Cardiac muscle cell (in vitro differentiated cells and primary cell): ENCODE measurements around the gene PDGFC. TPM values are rescaled to one million over a fixed set of nuclear protein-coding genes. Genes with fewer than 3 reads are reported as not detected.
"Not testable (repeated sequence)": the region's sequence is repeated elsewhere in the genome, so short reads cannot be mapped to it uniquely, and the experiment has no call there.

Experiments
- DNase-seq, 2 donors: peaks; one replicate each; pipeline versions ENCODE4 v3.0.0 to v3.0.0-alpha.2; 2010 to 2017; ENCODE audit warnings: low read depth in 1 of 2, low spot score in 1 of 2
- H3K27ac ChIP-seq: fragments of 200-600 bp; sonication (generic); 2 replicates; pipeline ENCODE4 v1.5.1; 2016
- H3K27me3 ChIP-seq: fragments of 200-600 bp; sonication (generic); 2 replicates; pipeline ENCODE4 v1.6.0; 2016; ENCODE audit warnings: control low read depth
- H3K36me3 ChIP-seq: fragments of 200-600 bp; sonication (generic); 2 replicates; pipeline ENCODE4 v1.5.1; 2016; ENCODE audit warnings: control low read depth
- H3K4me1 ChIP-seq: fragments of 200-600 bp; sonication (generic); 2 replicates; pipeline ENCODE4 v1.8.1; 2017; ENCODE audit warnings: low read depth, mild to moderate bottlenecking, mixed run types
- H3K4me3 ChIP-seq: fragments of 200-600 bp; sonication (generic); 2 replicates; pipeline ENCODE4 v1.5.1; 2016; ENCODE audit warnings: mild to moderate bottlenecking
- H3K9me3 ChIP-seq: fragments of 200-600 bp; sonication (generic); 2 replicates; pipeline ENCODE4 v1.5.1; 2017; ENCODE audit warnings: low read depth, mild to moderate bottlenecking, control low read depth
- polyA plus RNA-seq: library from polyadenylated mRNA; unstranded; fragments of >200 nt; fragmentation: Nextera tagmentation; extraction: Ambion mirVana; gene quantifications from 2 replicates; pipeline ENCODE4 v1.2.1, GENCODE V29; 2016
- total RNA-seq: library from RNA; depleted of rRNA; stranded (reverse); fragments of >200 nt; gene quantifications from 2 replicates; pipeline ENCODE4 v1.2.3, GENCODE V29; 2016
- TF ChIP-seq, protein P1 (sequence below): IDR thresholded peaks from 2 replicates; pipeline ENCODE4 v1.5.1; 2012; ENCODE audit warnings: low read depth, mild to moderate bottlenecking, low read length

Gene PDGFC
- total and polyA plus RNA-seq, 2 experiments from 2014 or later = 6.9 to 18.2 TPM

DNA sequence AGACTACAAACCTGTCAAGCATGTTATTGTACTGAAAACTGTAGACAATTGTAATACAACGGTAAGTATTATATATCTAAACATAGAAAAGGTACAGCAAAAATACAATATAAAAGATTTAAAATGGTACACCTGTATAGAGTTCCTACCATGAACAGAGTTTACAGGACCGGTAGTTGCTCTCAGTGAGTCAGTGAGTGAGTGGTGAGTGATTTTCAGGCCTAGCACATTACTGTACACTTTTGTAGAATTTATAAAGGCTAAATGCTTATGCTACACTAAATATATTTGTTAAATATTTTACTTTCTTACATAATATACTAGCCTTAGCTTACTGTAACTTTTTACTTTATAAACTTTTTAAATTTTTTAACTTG, 37.4 kb downstream of the PDGFC start:
- Histone ChIP-seq H3K27ac (no peak overlapping the region), H3K36me3 (no peaks in the 10 kb centered on the region), H3K4me3 (no peak overlapping the region), H3K27me3 (no peaks in the 10 kb centered on the region), H3K4me1 (no peaks in the 10 kb centered on the region), H3K9me3 (no peaks in the 10 kb centered on the region)
- no peak for DNase-seq
- TF ChIP-seq, protein P1, sequence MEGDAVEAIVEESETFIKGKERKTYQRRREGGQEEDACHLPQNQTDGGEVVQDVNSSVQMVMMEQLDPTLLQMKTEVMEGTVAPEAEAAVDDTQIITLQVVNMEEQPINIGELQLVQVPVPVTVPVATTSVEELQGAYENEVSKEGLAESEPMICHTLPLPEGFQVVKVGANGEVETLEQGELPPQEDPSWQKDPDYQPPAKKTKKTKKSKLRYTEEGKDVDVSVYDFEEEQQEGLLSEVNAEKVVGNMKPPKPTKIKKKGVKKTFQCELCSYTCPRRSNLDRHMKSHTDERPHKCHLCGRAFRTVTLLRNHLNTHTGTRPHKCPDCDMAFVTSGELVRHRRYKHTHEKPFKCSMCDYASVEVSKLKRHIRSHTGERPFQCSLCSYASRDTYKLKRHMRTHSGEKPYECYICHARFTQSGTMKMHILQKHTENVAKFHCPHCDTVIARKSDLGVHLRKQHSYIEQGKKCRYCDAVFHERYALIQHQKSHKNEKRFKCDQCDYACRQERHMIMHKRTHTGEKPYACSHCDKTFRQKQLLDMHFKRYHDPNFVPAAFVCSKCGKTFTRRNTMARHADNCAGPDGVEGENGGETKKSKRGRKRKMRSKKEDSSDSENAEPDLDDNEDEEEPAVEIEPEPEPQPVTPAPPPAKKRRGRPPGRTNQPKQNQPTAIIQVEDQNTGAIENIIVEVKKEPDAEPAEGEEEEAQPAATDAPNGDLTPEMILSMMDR = no peak

DNA sequence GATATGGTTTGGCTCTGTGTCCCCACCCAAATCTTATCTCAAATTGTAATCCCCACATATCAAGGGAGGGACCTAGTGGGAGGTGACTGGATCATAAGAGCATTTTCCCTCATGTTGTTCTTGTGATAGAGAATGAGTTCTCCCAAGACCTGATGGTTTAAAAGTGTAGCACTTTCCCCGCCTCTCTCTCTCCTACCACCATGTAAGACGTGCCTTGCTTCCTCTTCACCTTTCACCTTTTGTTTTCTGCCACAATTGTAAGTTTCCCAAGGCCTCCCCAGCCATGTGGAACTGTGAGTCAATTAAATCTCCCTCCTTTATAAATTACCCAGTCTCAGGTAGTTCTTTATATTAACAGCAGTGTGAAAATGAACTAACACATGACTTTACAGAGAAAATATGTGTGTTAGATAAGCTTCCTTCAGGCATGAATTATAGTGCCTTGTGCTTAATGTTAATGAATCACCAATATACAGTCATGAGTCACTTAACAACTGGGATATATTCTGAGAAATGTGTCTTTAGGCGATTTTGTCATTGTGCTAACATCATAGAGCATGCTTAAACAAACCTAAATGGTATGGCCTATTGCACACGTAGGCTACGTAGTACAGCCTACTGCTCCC, 37.9 kb downstream of the PDGFC start:
- TF ChIP-seq, protein P1 = no peak
- DNase-seq = peak in 1 of 2 donors; percentile 52
- H3K27ac ChIP-seq = no peak overlapping the region

DNA sequence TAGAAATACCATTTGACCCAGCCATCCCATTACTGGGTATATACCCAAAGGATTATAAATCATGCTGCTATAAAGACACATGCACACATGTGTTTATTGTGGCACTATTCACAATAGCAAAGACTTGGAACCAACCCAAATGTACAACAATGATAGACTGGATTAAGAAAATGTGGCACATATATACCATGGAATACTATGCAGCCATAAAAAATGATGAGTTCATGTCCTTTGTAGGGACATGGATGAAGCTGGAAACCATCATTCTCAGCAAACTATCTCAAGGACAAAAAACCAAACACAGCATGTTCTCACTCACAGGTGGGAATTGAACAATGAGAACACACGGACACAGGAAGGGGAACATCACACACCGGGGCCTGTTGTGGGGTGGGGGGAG, 39.2 kb downstream of the PDGFC start:
- H3K4me1 ChIP-seq, DNase-seq, H3K9me3 ChIP-seq, H3K27ac ChIP-seq, H3K4me3 ChIP-seq, H3K27me3 ChIP-seq, H3K36me3 ChIP-seq: not testable (repeated sequence)

More for the DNA sequence above, 37.9 kb downstream of the PDGFC start:
- H3K9me3 ChIP-seq = no peaks in the 10 kb centered on the region
- no peaks in the 10 kb centered on the region for H3K4me1 ChIP-seq
- H3K27me3 ChIP-seq = no peaks in the 10 kb centered on the region
- no peak overlapping the region for H3K4me3 ChIP-seq
- H3K36me3 ChIP-seq = no peaks in the 10 kb centered on the region

DNA sequence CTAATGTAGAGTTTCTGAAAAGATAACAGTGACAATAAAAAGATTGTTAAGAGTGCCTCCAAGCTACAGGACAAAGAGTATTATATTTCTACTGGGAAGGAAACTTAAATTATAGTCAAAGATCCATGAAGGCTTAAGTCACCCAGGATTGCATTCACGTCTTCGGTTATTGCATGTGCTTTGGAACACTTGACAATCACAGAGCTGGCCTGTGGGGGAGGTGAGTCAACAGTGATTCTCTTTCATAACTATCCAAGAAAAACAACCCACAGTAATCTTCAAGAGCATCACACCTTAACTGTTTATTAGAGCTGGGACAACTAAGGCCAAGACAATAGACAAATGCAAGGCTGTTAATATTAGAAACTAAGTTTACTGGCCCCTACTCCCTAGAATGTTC, 40.3 kb downstream of the PDGFC start:
- peak in 1 of 2 donors; percentile 80 for DNase-seq
- no peak overlapping the region for H3K27ac ChIP-seq

DNA sequence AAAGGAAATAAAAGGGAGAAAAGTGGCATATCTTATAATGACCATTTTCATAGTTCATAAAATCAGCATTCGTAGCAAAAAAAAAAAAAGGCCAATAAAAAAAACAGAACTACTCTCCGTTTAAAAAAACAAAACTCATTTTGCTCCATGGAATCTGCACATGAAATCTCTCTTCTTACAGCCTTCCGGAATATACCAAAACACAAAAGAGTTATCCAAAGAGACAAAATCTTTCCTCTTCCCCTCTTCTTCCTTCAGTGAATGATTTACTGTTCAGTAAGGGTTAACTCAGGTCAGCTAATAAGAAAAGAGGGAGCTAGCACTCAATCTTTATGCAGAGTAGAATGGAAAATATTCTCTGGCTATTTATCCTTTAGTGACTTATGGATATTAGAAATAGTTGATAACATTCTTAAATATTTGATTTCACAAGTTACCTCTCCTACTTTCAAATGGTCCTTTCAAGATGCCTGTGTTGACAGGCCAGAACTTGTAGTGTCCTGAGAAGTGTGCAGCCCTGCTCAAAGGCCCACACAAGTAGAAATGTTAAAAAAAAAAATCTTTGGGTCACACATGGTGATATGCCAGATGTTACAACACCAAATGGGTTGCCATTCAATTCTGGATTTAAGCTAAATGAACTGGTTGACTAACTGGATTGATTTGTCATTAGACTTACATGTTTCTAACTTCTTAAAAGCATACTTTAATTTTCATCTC, 42.1 kb downstream of the PDGFC start:
- H3K27ac ChIP-seq = no peak overlapping the region
- no peaks in the 10 kb centered on the region for H3K4me1 ChIP-seq
- H3K36me3 ChIP-seq = no peaks in the 10 kb centered on the region
- DNase-seq = no peak
- no peak overlapping the region for H3K4me3 ChIP-seq
- no peaks in the 10 kb centered on the region for H3K27me3 ChIP-seq
- no peaks in the 10 kb centered on the region for H3K9me3 ChIP-seq
- TF ChIP-seq, protein P1 = no peak

More for the DNA sequence above, 40.3 kb downstream of the PDGFC start:
- H3K4me3 ChIP-seq = no peak overlapping the region
- H3K27me3 ChIP-seq = no peaks in the 10 kb centered on the region
- TF ChIP-seq, protein P1 = no peak
- H3K36me3 ChIP-seq = no peaks in the 10 kb centered on the region
- H3K4me1 ChIP-seq = no peaks in the 10 kb centered on the region
- no peaks in the 10 kb centered on the region for H3K9me3 ChIP-seq

DNA sequence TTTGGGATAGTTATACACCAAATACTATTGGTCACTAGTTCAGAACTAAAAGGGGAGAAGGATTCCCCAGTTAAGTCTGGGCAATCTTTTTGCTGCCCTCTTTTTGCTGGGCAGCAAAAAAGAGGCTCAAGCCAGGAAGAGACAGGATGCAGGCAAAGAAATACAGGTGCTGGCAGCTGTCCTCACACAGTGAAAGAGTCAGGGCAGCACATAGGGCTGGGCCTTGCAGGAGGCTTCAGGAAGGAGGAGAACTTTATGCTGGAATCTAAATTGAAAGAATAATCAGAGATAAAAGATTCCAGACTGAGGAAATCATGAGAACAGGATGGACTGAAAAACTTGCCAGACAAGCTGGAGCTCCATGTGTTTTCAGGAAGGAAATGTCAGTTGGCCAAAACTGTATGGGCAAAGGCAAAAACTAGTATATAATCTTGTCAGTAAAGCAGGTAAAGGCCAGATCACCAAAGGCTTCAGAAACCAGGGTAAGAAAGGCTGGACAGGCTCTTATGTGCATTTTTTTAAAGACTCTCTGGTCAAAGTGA, 46.8 kb downstream of the PDGFC start:
- Histone ChIP-seq H3K9me3 (no peaks in the 10 kb centered on the region), H3K36me3 (no peaks in the 10 kb centered on the region), H3K4me3 (no peak overlapping the region), H3K4me1 (no peaks in the 10 kb centered on the region), H3K27ac (no peak overlapping the region), H3K27me3 (no peaks in the 10 kb centered on the region)
- DNase-seq = no peak
- TF ChIP-seq, protein P1 = no peak
